DMS 273 (cell line): ENCODE data around the gene SPANXN2.
"Not testable (repeated sequence)": the region's sequence is repeated elsewhere in the genome, so short reads cannot be mapped to it uniquely, and the experiment has no call there.

Experiments used
- DNase-seq: peaks from one replicate; lab custom pipeline; 2025; ENCODE audit not compliant: unreplicated experiment; lab: John Stamatoyannopoulos, UW

Gene SPANXN2

GRCh38 chrX:143720652-143721051, at the start of gene SPANXN2:
Gene SPANXN2 (minus strand): TSS chrX:143720752. CDS start chrX:143720668, 84 bp downstream.
- DNase-seq, result not testable (repeated sequence)

- no peak for DNase-seq
Measured at GRCh38 chrX:143768976-143769375, 48.4 kb upstream of the SPANXN2 start.

DNA sequence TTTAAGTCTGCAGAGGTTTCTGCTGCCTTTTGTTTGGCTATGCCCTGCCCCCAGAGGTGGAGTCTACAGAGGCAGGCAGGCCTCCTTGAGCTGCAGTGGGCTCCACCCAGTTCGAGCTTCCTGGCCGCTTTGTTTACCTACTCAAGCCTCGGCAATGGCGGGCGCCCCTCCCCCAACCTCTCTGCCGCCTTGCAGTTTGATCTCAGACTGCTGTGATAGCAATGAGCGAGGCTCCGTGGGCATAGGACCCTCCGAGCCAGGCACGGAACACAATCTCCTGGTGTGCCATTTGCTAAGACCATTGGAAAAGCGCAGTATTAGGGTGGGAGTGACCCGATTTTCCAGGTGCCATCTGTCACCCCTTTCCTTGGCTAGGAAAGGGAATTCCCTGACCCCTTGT, 47.2 kb upstream of the SPANXN2 start:
- not testable (repeated sequence) for DNase-seq

DNA sequence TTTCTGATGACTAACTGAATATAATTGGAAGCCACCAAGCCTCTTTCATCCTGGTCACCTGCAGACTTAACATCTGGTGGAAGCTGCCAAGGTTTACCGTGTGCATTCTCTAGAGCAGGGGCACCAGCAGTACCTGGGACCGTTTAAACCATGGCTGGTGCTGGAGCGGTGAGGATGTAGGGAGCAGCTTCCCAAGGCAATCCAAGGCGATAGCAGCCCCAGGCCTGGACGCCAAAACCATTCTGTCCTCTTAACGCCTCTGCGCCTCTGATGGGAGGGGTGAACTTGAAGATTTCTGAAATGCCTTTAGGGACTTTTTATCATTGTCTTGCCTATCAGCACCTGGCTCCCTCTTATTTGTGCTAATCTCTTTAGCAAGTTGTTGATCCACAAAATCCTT, 37.3 kb upstream of the SPANXN2 start:
- DNase-seq, result no peak

DNA sequence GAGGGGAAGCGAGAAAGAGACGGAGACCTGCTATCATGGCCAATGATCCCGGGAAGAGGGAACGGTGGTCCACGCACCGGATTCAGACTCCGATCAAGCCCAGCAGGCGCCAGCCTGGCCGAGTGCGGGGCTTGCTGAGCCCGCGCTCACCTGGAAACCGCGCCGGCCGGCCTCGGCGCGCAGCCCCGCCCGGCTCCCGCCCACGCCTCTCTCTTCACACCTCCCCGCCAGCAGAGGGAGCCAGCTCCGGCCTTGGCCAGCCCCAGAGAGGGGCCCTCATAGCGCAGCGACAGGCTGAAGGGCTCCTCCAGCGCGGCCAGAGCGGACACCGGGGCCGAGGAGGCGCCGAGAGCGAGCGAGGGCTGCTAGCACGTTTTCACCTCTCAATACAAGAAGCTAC, 36.8 kb upstream of the SPANXN2 start:
- no peak for DNase-seq

- DNase-seq, result no peak
Measured at GRCh38 chrX:143754183-143754582, 33.6 kb upstream of the SPANXN2 start.

GRCh38 chrX:143733866-143734265, 13.3 kb upstream of the SPANXN2 start:
- DNase-seq, result no peak

DNA sequence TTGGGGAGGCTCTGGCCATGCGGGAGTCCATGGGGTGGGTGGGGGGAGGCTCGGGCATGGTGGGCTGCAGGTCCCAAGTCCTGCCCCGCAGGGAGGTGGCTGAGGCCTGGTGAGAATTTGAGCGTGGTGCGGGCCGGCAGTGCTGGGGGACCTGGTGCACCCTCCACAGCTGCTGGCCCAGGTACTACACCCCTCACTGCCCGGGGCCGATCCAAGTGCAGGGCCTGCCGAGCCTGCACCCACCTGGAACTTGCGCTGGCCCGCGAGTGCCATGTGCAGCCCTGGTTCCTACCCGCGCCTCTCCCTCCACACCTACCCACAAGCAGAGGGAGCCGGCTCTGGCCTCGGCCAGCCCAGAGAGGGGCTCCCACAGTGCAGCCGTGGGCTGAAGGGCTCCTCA, 5.7 kb upstream of the SPANXN2 start:
- DNase-seq, result no peak

- no peak for DNase-seq
Measured at GRCh38 chrX:143701460-143701859, 19.1 kb downstream of the SPANXN2 start.

GRCh38 chrX:143694885-143695284, 25.7 kb downstream of the SPANXN2 start:
- DNase-seq, result no peak

- no peak for DNase-seq
Measured at GRCh38 chrX:143683486-143683885, 37.1 kb downstream of the SPANXN2 start.

DNA sequence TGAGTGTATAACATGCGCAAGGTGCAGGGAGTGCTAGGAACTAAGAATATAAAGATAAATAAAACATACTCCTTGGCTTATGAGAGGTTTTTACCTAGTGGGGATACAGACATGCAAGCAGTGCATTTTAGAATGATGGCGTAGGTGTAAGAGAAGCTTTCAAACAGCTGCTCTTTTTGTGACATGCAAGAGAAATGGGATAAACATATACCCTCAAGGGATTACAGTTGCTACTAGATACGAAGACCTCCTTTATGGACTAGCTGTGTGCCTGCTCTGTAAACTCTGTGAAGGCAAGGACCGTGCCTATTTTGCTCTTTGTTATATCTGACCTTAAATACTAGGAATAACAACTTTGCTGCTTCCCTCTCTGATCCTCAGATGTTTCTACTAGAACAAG, 45.6 kb downstream of the SPANXN2 start:
- no peak for DNase-seq

DNA sequence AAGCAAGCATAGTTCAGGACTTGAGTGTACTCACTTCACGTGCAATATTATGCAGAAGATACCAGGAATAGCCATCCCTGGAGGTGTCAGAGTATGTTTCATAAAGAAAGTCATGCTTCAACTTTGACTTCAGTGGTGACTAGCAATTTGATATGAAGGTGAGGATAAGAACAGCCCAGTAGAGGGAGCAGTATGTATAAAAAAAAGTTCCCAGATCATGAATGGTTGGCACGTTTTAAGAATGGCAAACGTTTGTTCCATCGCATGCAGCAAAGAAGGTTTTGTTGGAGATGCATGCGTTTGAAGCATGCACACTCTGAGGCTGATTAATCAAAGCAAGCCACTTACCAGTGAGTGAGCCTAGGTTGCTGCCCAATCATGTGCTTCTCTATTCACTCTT, 51.2 kb downstream of the SPANXN2 start:
- DNase-seq, result peak; percentile 33

DNA sequence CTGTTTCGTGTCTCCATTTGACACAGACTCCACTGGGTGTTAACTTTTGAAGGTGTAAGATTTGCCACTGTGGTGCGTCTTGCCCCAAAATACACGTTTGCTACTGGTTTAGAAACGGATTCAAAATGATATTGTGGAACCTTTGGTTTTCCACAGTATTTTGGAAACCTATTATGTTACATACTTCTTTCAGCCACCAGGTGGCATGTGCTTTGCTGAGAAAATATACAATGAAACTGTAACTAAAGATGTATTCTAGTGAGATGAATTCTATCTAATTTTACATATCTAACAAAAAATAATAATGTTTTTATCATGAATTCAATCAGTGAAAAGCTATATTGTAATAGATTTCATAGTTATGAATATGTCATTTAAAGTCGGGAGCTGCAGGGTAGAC, 56.2 kb downstream of the SPANXN2 start:
- DNase-seq, result peak; percentile 57

DNA sequence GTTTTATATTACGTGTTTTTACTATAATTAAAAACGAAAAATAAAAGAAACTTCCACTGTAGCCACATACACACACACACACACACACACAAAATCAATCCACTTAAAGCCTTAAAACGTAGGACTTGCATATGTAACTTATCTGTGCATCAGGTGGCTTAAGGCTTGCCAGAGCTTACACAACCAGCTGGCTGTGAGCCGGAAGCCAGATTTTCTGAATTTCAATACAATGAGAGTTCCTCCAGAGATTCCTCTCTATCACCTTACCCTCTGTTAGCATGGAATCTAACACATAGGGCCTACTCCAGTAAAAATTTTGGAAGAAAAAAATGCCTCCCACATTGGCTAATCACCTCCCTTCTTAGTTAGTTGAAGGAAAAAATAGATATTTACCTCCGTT, 56.8 kb downstream of the SPANXN2 start:
- no peak for DNase-seq
